Neural crest cell (in vitro differentiated cells): ENCODE data around the gene MAP4K3. TPM values are rescaled to one million over a fixed set of nuclear protein-coding genes. Genes with fewer than 3 reads are reported as not detected.

Experiments used
- DNase-seq: peaks from one replicate; pipeline ENCODE4 v3.0.0; 2021; ENCODE audit warnings: low read depth, mixed read lengths, low spot score
- H3K27ac Mint-ChIP-seq: one replicate; pipeline ENCODE4 v1.8.0; 2021; ENCODE audit warnings: mild to moderate bottlenecking, mixed read lengths; ENCODE audit not compliant: unreplicated experiment
- H3K27me3 Mint-ChIP-seq: 2 replicates; pipeline ENCODE4 v1.8.0; 2021; ENCODE audit warnings: low read depth, mild to moderate bottlenecking, mixed read lengths
- H3K36me3 Mint-ChIP-seq: 2 replicates; pipeline ENCODE4 v1.8.0; 2021; ENCODE audit warnings: low read depth, mild to moderate bottlenecking, mixed read lengths
- H3K4me1 Mint-ChIP-seq: 2 replicates; pipeline ENCODE4 v1.8.0; 2021; ENCODE audit warnings: mixed read lengths
- H3K4me3 Mint-ChIP-seq: one replicate; pipeline ENCODE4 v1.8.0; 2021; ENCODE audit warnings: mild to moderate bottlenecking, mixed read lengths
- H3K9me3 Mint-ChIP-seq: 2 replicates; pipeline ENCODE4 v1.8.0; 2021; ENCODE audit warnings: mixed read lengths
- CTCF ChIP-seq: fragments of 200-600 bp; sonication (generic); conservative IDR thresholded peaks from 2 replicates; pipeline ENCODE4 v1.5.0; 2021; ENCODE audit warnings: antibody characterized with exemption, mild to moderate bottlenecking
- total RNA-seq: library from RNA; stranded (reverse); gene quantifications from 2 replicates; pipeline ENCODE4 v1.2.1, GENCODE V29; 2021

The MAP4K3 gene
- total RNA-seq, 1 donor from 2014 or later, result 37.1 TPM

GRCh38 chr2:39243469-39244123 is 193.5 kb downstream of the MAP4K3 start, which contains the start of gene CDKL4:
Gene CDKL4, minus strand, starts transcription at chr2:39243970.
- TF ChIP-seq CTCF, result no peak
- H3K27me3 Mint-ChIP-seq, result no peaks in the 10 kb centered on the region
- no peak within 1 kb of the TSS for H3K4me3 Mint-ChIP-seq

GRCh38 chr2:39241588-39241987 is 195.5 kb downstream of the MAP4K3 start:
- peaks cover 6% of the 10 kb centered on the region for H3K9me3 Mint-ChIP-seq
- H3K4me3 Mint-ChIP-seq, result no peak overlapping the region
- no peak for DNase-seq
- TF ChIP-seq CTCF, result no peak
- no peak overlapping the region for H3K27ac Mint-ChIP-seq
- H3K36me3 Mint-ChIP-seq, result peaks cover 10% of the 10 kb centered on the region
- H3K27me3 Mint-ChIP-seq, result no peaks in the 10 kb centered on the region
- peaks cover 5% of the 10 kb centered on the region for H3K4me1 Mint-ChIP-seq

More at GRCh38 chr2:39243469-39244123, 193.5 kb downstream of the MAP4K3 start, which contains the start of gene CDKL4:
- H3K9me3 Mint-ChIP-seq, result peaks cover 2% of the 10 kb centered on the region
- DNase-seq, result no peak
- peaks cover 5% of the 10 kb centered on the region for H3K4me1 Mint-ChIP-seq
- H3K36me3 Mint-ChIP-seq, result peaks cover 11% of the 10 kb centered on the region
- H3K27ac Mint-ChIP-seq, result no peak within 1 kb of the TSS

- Mint-ChIP-seq H3K27me3 (no peaks in the 10 kb centered on the region), H3K36me3 (peaks cover 16% of the 10 kb centered on the region), H3K4me1 (peaks cover 5% of the 10 kb centered on the region), H3K27ac (no peak overlapping the region), H3K4me3 (no peak overlapping the region), H3K9me3 (peaks cover 12% of the 10 kb centered on the region)
- no peak for TF ChIP-seq CTCF
- DNase-seq, result no peak
Measured at GRCh38 chr2:39240758-39241157, 196.3 kb downstream of the MAP4K3 start.

GRCh38 chr2:39234754-39235153 is 202.3 kb downstream of the MAP4K3 start:
- TF ChIP-seq CTCF, result no peak
- Mint-ChIP-seq H3K36me3 (peaks cover 13% of the 10 kb centered on the region), H3K27ac (no peak overlapping the region), H3K9me3 (peaks cover 18% of the 10 kb centered on the region), H3K4me1 (no peaks in the 10 kb centered on the region), H3K4me3 (no peak overlapping the region), H3K27me3 (no peaks in the 10 kb centered on the region)
- no peak for DNase-seq

- no peak for DNase-seq
- H3K4me1 Mint-ChIP-seq, result peaks cover 10% of the 10 kb centered on the region
Measured at GRCh38 chr2:39232141-39232540, 204.9 kb downstream of the MAP4K3 start.

More at GRCh38 chr2:39232141-39232540, 204.9 kb downstream of the MAP4K3 start:
- Mint-ChIP-seq H3K27ac (no peak overlapping the region), H3K36me3 (peaks cover 13% of the 10 kb centered on the region), H3K27me3 (no peaks in the 10 kb centered on the region), H3K4me3 (no peak overlapping the region), H3K9me3 (peaks cover 16% of the 10 kb centered on the region)
- no peak for TF ChIP-seq CTCF
